ENCODE measurements around the gene PARM1.
A peak's percentile ranks its signal among the peaks of the same experiment; 100 is the strongest.

The PARM1 gene

GRCh38 chr4:75036046-75036830 is 103.3 kb downstream of the PARM1 start:
- Mint-ChIP-seq H3K9me3 (peaks cover 20% of the 10 kb centered on the region), H3K27me3 (ENCODE audit: low read depth, poor library complexity) (peaks cover 3% of the 10 kb centered on the region), H3K4me1 (peaks cover 67% of the 10 kb centered on the region), H3K36me3 (ENCODE audit: low read depth) (peaks cover 24% of the 10 kb centered on the region), H3K27ac (no peak overlapping the region), H3K4me3 (peak overlapping the region; percentile 8)
- TF ChIP-seq CTCF (IDR thresholded peaks at IDR 0.05): no peak
- DNase-seq: no peak

DNA sequence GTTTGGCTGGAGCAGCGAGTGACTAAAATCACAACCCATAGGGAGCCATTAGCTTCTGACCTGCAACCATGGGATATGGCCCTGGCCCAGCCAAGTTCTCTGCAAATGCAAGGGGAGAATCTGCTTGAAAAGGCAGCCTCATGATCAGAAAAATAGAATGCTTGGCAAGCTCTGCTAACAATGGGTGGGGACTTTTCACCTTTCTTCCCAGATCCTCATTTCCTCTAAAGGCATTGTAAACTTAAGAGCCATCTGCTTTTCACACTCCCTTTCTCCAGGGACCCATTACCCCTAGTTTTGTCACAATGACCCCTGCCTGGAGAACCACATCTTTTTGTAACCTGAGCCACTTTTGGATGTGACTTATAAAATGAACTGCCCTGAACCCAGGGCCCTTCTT is 104.3 kb downstream of the PARM1 start:
- no peak for DNase-seq
- Mint-ChIP-seq H3K27me3 (ENCODE audit: low read depth, poor library complexity) (peaks cover 3% of the 10 kb centered on the region), H3K27ac (peak overlapping the region; percentile 71), H3K4me1 (peaks cover 62% of the 10 kb centered on the region), H3K4me3 (peak overlapping the region; percentile 31), H3K36me3 (ENCODE audit: low read depth) (peaks cover 28% of the 10 kb centered on the region), H3K9me3 (peaks cover 20% of the 10 kb centered on the region)
- no peak for TF ChIP-seq CTCF (IDR thresholded peaks at IDR 0.05)

DNA sequence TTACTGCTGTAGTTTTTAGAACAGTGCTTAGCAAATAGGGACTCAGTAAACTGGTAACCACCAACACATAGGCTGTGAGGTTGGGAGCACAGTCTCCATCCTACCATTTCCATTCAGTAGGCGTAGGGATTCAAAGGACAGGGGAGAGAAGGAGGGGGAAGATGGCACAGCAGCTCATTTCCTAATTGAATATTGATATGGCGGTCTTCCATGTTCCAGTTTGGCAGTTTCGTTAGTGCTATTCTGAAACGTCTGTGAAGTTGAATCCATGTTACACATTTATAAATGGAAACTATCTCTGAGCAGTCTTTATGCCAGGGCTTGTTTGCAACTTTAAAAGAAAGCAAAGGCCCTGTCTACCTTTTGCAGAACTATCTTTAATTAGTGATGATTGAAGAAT is 105.5 kb downstream of the PARM1 start:
- peaks cover 3% of the 10 kb centered on the region for H3K27me3 Mint-ChIP-seq (ENCODE audit: low read depth, poor library complexity)
- TF ChIP-seq CTCF (IDR thresholded peaks at IDR 0.05): no peak
- peaks cover 20% of the 10 kb centered on the region for H3K9me3 Mint-ChIP-seq
- H3K4me1 Mint-ChIP-seq: peaks cover 58% of the 10 kb centered on the region
- no peak for DNase-seq
- H3K27ac Mint-ChIP-seq: peak overlapping the region; percentile 28
- H3K36me3 Mint-ChIP-seq (ENCODE audit: low read depth): peaks cover 28% of the 10 kb centered on the region
- H3K4me3 Mint-ChIP-seq: no peak overlapping the region

GRCh38 chr4:75040703-75041102 is 107.8 kb downstream of the PARM1 start:
- Mint-ChIP-seq H3K27me3 (ENCODE audit: low read depth, poor library complexity) (peaks cover 4% of the 10 kb centered on the region), H3K36me3 (ENCODE audit: low read depth) (peaks cover 39% of the 10 kb centered on the region), H3K27ac (no peak overlapping the region), H3K9me3 (peaks cover 29% of the 10 kb centered on the region), H3K4me3 (no peak overlapping the region), H3K4me1 (peaks cover 34% of the 10 kb centered on the region)
- TF ChIP-seq CTCF (IDR thresholded peaks at IDR 0.05): no peak
- no peak for DNase-seq

- TF ChIP-seq CTCF (IDR thresholded peaks at IDR 0.05): no peak
- H3K9me3 Mint-ChIP-seq: peaks cover 29% of the 10 kb centered on the region
- DNase-seq: no peak
- peaks cover 34% of the 10 kb centered on the region for H3K36me3 Mint-ChIP-seq (ENCODE audit: low read depth)
- H3K4me1 Mint-ChIP-seq: peaks cover 25% of the 10 kb centered on the region
- H3K27ac Mint-ChIP-seq: no peak overlapping the region
- H3K4me3 Mint-ChIP-seq: no peak overlapping the region
- H3K27me3 Mint-ChIP-seq (ENCODE audit: low read depth, poor library complexity): peaks cover 9% of the 10 kb centered on the region
Measured at GRCh38 chr4:75042601-75043208, 109.8 kb downstream of the PARM1 start.

Measured in nephron progenitor cell (in vitro differentiated cells).